DMS79 treated with DMSO at 0.1 percent for 48 hours (cell line): ENCODE data around the gene UNC13B.
"Not testable (repeated sequence)": the region's sequence is repeated elsewhere in the genome, so short reads cannot be mapped to it uniquely, and the experiment has no call there.

Source experiments
- DNase-seq: peaks from one replicate; lab custom pipeline; 2025; lab: John Stamatoyannopoulos, UW

UNC13B gene

GRCh38 chr9:35163413-35163812 is 1.6 kb downstream of the UNC13B start:
- no peak for DNase-seq

- no peak for DNase-seq
These were observed 2.9 kb downstream of the UNC13B start for GRCh38 chr9:35164711-35165110.

DNA sequence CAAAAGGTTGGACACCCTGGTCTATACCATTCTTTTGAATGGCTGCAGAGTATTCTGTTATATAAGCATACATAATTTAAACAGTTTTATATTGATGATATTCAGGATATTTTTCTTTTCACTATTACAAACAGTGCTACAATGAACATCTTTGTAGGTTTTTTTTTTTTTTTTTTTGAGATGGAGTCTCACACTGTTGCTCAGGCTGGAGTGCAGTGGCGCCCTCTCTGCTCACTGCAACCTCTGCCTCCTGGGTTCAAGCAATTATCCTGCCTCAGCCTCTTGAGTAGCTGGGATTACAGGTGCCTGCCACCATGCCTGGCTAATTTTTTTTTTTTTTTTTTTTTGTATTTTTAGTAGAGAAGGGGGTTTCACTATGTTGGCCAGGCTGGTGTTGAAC is 5.6 kb downstream of the UNC13B start:
- not testable (repeated sequence) for DNase-seq

DNA sequence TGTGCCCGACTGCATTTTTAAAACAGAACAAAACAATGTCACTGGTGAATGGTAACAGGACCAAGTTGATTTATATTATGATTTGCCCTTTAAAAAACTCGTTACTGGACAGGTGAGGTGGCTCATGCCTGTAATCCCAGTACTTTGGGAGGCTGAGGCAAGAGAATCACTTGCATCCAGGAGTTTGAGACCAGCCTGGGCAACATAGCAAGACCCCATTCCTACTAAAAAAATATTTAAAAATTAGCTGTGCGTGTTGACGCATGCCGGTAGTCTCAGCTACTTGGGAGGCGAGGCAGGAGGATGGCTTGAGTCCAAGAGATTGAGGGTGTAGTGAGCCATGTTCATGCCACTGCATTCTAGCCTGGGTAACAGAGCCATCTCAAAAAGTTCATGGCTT is 7.2 kb downstream of the UNC13B start:
- no peak for DNase-seq

- no peak for DNase-seq
These were observed 11.1 kb downstream of the UNC13B start for GRCh38 chr9:35172878-35173277.

- DNase-seq = no peak
These were observed 15.7 kb downstream of the UNC13B start for GRCh38 chr9:35177520-35177919.

DNA sequence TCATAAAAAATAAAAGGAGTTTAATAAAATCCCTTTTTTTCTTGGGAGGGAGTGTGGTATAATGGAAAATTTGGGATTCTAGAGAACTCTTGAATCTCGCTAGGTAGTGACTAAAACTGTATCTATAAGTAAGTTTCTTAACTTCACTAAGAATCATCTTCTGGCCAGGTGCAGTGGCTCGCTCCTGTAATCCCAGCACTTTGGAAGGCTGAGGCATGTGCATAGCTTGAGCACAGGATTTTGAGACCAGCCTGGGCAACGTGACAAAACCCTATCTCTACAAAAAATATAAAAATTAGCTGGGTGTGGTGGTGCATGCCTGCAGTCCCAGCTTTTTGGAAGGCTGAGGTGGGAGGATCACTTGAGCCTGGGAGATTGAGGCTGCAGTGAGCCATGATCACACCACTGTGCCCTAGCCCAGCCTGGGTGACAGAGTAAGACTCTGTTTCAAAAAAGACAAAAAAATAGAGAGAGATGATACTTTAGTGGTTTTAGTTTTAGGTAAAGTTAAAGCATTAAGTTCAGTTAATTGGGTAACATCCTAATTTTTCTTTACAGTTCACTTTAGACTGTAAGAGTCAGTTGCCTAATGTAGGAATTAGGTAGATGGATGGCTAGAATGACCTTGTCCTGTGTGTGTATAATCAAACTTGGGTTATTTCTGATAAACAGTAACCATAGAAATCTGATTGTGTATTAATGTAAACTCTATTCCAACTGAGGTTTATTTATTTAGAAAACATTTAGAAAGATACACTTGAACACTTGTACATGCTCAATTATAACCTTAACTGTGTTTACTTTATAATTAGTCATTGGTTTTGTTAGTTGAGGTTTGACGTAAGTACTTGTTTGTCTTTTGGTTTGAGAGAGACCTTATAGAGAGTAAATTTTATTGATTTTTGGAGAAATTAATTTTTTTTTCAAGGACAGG is 17.8 kb downstream of the UNC13B start:
- no peak for DNase-seq

DNA sequence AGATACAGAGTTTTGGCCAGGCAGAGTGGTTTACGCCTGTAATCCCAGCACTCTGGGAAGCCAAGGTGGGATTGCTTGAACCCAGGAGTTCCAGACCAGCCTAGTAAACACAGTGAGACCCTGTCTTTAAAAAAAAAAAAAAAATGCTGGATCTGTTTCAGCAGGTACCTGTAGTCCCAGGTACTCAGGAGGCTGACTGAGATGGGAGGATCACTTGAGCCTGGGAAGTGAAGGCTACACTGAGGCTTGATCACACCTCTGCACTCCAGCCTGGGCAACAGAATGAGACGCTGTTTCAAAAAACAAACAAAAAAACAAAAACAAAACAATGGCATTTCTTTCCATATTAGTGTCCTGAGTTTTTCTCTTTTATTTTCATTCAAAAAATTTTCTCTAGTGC is 19.0 kb downstream of the UNC13B start:
- no peak for DNase-seq

GRCh38 chr9:35182401-35182800 is 20.6 kb downstream of the UNC13B start:
- DNase-seq = not testable (repeated sequence)

DNA sequence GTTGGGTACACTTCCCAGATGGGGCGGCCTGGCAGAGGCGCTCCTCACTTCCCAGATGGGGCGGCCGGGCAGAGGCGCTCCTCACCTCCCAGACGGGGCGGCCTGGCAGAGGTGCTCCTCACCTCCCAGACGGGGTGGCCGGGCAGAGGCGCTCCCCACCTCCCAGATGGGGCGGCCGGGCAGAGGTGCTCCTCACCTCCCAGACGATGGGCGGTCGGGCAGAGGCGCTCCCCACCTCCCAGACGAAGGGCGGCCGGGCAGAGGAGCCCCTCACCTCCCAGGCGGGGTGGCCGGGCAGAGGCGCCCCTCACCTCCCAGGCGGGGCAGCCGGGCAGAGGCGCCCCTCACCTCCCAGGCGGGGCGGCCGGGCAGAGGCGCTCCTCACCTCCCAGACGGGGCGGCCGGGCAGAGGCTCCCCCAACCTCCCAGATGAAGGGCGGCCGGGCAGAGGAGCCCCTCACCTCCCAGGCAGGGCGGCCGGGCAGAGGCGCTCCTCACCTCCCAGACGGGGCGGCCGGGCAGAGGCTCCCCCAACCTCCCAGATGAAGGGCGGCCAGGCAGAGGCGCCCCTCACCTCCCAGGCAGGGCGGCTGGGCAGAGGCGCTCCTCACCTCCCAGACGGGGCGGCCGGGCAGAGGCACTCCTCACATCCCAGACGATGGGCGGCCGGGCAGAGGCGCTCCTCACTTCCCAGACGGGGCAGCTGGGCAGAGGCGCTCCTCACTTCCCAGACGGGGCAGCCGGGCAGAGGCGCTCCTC is 21.4 kb downstream of the UNC13B start:
- DNase-seq = not testable (repeated sequence)

GRCh38 chr9:35183755-35184480 is 22.1 kb downstream of the UNC13B start:
- DNase-seq = not testable (repeated sequence)

DNA sequence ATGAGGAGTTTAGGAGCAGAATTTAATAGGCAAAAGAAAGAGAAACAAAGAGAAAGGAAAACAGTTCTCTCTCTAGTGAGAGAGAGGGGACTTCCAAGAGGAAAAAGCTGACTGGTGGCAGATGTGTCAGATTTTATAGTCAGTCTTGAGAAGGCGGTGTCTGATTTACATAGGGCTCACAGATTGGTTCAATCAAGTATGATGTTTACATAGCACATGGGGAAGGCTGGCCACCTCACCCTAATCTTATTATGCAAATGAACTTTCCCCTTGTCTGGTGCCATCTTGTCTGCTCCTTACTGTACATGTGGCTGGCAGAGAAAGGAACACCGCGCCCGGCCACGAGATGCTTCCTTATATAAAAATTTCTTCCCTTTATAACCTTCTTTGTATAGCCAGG is 24.7 kb downstream of the UNC13B start:
- DNase-seq = no peak

- no peak for DNase-seq
These were observed 28.4 kb downstream of the UNC13B start for GRCh38 chr9:35190203-35190602.

DNA sequence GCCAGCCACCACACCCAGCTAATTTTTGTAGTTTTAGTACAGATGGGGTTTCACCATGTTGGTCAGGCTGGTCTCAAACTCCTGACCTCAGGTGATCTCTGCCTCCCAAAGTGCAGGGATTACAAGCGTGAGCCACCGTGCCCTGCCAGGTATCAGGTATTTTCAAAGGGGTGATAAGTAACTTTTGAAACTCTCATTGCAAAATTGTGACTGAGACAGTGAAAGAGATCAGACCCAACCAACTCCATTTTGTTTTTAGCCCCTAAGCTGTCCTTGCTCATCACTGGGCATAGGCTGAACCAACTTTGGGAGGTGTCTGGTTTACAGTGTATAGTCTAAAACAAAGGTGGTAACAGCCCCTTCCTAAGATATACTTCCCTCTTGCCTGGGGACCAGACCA is 29.3 kb downstream of the UNC13B start:
- no peak for DNase-seq

DNA sequence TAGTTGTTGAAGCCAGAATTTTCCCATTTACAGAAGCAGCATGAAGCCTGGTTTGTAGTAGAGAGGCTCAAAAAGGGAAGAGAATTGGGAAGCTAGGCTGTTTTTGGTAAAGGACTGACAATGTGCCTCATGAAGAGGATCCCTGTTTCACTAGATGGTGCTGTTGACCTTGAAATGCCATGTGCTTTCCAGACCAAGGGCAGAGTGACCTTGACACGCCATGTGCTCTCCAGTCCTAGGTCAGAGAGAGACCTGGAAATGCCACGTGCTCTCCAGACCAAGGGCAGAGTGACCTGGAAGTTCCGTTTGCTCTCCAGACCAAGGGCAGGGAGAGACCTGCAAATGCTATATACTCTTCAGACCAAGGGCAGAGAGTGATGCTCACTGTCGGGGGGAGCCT is 32.0 kb downstream of the UNC13B start:
- DNase-seq = no peak

DNA sequence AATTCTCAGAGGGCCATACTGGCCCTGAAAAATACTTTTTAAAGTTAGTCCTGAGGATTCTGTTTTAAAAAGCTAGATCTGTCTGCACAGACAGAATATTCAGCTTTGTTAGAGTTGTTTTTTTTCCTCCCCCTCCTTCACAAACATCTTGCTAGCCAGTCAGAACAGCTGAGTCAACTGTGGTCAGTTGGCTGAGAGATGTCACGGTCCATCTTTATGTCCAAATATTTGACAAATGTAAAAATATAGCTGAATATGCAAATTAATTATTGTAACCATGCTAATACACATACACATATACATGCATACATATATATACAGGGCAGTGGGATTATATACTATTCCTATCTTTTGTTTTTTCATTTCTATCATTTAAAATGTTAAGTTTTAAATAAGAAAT is 33.9 kb downstream of the UNC13B start:
- DNase-seq = no peak

GRCh38 chr9:35198191-35198590 is 36.4 kb downstream of the UNC13B start:
- no peak for DNase-seq

DNA sequence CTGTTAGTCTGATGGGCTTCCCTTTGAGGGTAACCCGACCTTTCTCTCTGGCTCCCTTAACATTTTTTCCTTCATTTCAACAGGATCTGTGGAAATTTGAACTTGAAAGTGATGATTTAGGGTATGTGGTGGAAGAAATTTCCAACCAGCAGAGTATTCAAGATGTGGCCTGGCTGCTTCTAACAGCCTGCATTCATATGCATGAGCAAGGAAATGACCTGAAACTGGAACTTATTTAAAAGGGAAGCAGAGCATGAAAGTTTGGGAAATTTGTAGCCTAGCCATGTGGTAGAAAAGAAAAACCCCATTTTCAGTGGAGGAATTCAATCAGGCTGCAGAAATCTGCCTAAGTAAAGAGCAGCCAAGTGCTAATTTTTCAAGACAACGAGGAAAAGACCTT is 41.7 kb downstream of the UNC13B start:
- no peak for DNase-seq

DNA sequence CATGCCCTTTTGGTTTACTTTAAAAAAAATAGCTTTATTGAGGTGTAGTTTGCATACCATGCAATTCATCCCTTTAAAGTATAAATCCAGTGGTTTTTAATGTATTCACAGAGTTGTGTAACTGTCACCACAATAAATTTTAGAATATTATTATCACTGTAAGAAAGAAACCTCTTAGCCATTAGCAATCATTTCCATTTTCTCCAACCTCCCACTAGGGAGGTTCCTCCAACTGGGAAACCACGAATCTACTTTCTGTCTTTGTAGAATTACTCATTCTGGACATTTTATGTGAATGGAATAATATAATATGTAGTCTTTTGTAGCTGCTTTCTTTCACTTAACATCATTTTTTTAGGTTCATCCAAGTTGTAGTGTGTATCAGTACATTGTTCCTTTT is 43.5 kb downstream of the UNC13B start:
- no peak for DNase-seq

- DNase-seq = no peak
These were observed 50.0 kb downstream of the UNC13B start for GRCh38 chr9:35211854-35212253.

GRCh38 chr9:35220659-35221338 is 59.0 kb downstream of the UNC13B start:
- DNase-seq = no peak

- no peak for DNase-seq
These were observed 63.9 kb downstream of the UNC13B start for GRCh38 chr9:35225677-35226076.
